ENCODE measurements around the gene ITGA5. TPM values are rescaled to one million over a fixed set of nuclear protein-coding genes. Genes with fewer than 3 reads are reported as not detected.
A peak's percentile ranks its signal among the peaks of the same experiment; 100 is the strongest.

The ITGA5 gene
- total RNA-seq, 2 donors from 2014 or later = 80.5 to 144 TPM

DNA sequence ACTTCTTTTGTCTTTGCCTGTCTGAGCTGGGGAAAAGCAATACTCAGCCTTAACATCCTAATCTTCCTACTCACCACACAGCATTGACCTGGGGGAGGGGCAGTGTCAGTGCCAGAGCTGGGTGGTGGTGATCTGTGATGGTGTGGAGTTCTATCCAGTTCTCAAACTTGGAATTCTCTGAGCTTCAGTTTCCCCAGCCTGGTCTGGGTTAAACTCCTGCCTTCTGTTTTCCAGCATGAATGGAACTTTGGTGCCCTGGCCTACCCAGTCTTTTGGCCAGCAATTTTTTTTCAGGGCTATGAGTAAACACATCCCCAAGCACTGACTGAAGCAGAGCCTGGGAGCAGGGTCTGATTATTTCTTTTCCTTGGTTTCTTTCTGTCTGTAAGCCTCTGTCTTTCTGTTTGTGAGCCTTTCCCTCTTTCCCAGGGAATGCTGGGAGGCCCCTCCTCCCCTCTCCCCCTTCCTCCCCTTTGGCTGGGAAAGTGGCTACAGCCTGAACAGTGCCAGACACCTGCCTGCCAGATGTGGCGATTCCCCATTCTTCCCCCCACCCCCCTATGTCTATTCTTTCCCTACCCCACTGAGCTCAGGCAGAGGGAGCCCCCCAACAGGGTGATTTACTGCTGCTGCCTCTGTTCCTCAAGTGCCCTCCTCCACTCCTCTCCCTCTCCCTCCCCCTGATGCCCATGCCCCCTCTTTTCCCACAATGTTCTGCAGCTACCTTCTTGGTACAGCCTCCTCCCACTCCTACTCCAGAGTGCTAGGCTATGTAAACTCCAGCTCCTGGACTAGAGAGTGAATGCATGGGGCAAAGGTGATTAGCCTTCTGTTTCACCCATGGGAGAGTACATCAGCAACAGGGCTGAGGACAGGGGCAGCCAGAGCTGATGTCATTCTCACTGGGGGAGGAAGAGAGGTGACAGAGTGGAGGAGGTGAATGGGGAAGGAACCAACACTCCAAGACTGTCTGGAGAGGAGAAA lies 65.9 kb downstream of the ITGA5 start:
- DNase-seq (ENCODE audit: low spot score) = no peak
- Histone ChIP-seq H3K4me1 (peaks cover 0 to 29% of the 10 kb centered on the region in 2 donors), H3K36me3 (peaks cover 33% of the 10 kb centered on the region), H3K27me3 (no peaks in the 10 kb centered on the region), H3K27ac (peak overlapping the region; percentile 13 to 49), H3K9me3 (no peaks in the 10 kb centered on the region), H3K4me3 (no peak overlapping the region)
- TF ChIP-seq, protein P1, sequence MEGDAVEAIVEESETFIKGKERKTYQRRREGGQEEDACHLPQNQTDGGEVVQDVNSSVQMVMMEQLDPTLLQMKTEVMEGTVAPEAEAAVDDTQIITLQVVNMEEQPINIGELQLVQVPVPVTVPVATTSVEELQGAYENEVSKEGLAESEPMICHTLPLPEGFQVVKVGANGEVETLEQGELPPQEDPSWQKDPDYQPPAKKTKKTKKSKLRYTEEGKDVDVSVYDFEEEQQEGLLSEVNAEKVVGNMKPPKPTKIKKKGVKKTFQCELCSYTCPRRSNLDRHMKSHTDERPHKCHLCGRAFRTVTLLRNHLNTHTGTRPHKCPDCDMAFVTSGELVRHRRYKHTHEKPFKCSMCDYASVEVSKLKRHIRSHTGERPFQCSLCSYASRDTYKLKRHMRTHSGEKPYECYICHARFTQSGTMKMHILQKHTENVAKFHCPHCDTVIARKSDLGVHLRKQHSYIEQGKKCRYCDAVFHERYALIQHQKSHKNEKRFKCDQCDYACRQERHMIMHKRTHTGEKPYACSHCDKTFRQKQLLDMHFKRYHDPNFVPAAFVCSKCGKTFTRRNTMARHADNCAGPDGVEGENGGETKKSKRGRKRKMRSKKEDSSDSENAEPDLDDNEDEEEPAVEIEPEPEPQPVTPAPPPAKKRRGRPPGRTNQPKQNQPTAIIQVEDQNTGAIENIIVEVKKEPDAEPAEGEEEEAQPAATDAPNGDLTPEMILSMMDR (IDR thresholded peaks at IDR 0.05) = no peak

- H3K9me3 ChIP-seq = no peaks in the 10 kb centered on the region
- peak overlapping the region; percentile 13 to 49 for H3K27ac ChIP-seq
- TF ChIP-seq, protein P1 (IDR thresholded peaks at IDR 0.05) = no peak
- H3K4me3 ChIP-seq = peak overlapping the region in 1 of 2 donors; percentile 20
- peaks cover 44% of the 10 kb centered on the region for H3K36me3 ChIP-seq
- DNase-seq (ENCODE audit: low spot score) = no peak
- H3K27me3 ChIP-seq = no peaks in the 10 kb centered on the region
- peaks cover 0 to 18% of the 10 kb centered on the region in 2 donors for H3K4me1 ChIP-seq
These were observed 67.0 kb downstream of the ITGA5 start for GRCh38 chr12:54352022-54352531.

GRCh38 chr12:54351341-54351740 lies 67.7 kb downstream of the ITGA5 start:
- H3K36me3 ChIP-seq = peaks cover 51% of the 10 kb centered on the region

GRCh38 chr12:54350743-54351142 lies 68.3 kb downstream of the ITGA5 start:
- TF ChIP-seq, protein P1 (IDR thresholded peaks at IDR 0.05) = no peak
- no peak overlapping the region for H3K4me3 ChIP-seq
- H3K4me1 ChIP-seq = peaks cover 0 to 18% of the 10 kb centered on the region in 2 donors
- no peaks in the 10 kb centered on the region for H3K9me3 ChIP-seq
- no peaks in the 10 kb centered on the region for H3K27me3 ChIP-seq
- H3K27ac ChIP-seq = no peak overlapping the region
- DNase-seq (ENCODE audit: low spot score) = no peak
- H3K36me3 ChIP-seq = peaks cover 54% of the 10 kb centered on the region

More at GRCh38 chr12:54351341-54351740, 67.7 kb downstream of the ITGA5 start:
- Histone ChIP-seq H3K4me1 (peaks cover 0 to 18% of the 10 kb centered on the region in 2 donors), H3K4me3 (no peak overlapping the region), H3K27ac (no peak overlapping the region), H3K9me3 (no peaks in the 10 kb centered on the region), H3K27me3 (no peaks in the 10 kb centered on the region)
- no peak for DNase-seq (ENCODE audit: low spot score)
- TF ChIP-seq, protein P1 (IDR thresholded peaks at IDR 0.05) = no peak

GRCh38 chr12:54349679-54350078 lies 69.4 kb downstream of the ITGA5 start:
- TF ChIP-seq, protein P1 (IDR thresholded peaks at IDR 0.05) = no peak
- Histone ChIP-seq H3K36me3 (peaks cover 64% of the 10 kb centered on the region), H3K27ac (no peak overlapping the region), H3K4me3 (no peak overlapping the region), H3K27me3 (no peaks in the 10 kb centered on the region), H3K4me1 (peaks cover 0 to 18% of the 10 kb centered on the region in 2 donors), H3K9me3 (no peaks in the 10 kb centered on the region)
- no peak for DNase-seq (ENCODE audit: low spot score)

Data from right atrium auricular region (tissue), 2 donors.